Psoas muscle (tissue), 8 donors: ENCODE measurements around the gene CLEC16A. TPM values are rescaled to one million over a fixed set of nuclear protein-coding genes. Genes with fewer than 3 reads are reported as not detected.

Source experiments
- ATAC-seq, 4 donors: fragments of 200-7000 bp; cut with Tn5 transposase; one replicate each; pipeline ENCODE4 v1.9.1; 2020; ENCODE audit warnings: moderate library complexity in 3 of 4, mild to moderate bottlenecking in 2 of 4
- DNase-seq, 2 donors: peaks; one replicate each; pipeline ENCODE4 v3.0.0-alpha.2; 2020
- H3K27ac ChIP-seq: fragments of 200-600 bp; one replicate; pipeline ENCODE4 v1.8.0; 2022
- H3K27me3 ChIP-seq, 3 donors: fragments of 200-600 bp in 1 of 3; one replicate each; pipeline versions ENCODE4 v1.6.1 to v1.8.0; 2013 to 2022; ENCODE audit warnings: low read length in 2 of 3, mild to moderate bottlenecking in 2 of 3, moderate library complexity in 1 of 3; ENCODE audit not compliant: insufficient read depth in 3 of 3
- H3K36me3 ChIP-seq, 2 donors: fragments of 200-600 bp in 1 of 2; one replicate each; pipeline versions ENCODE4 v1.6.1 to v1.8.0; 2013 to 2022; ENCODE audit warnings: low read depth in 1 of 2, mild to moderate bottlenecking in 1 of 2, moderate library complexity in 1 of 2; ENCODE audit not compliant: insufficient read depth in 1 of 2
- H3K4me1 ChIP-seq: fragments of 200-600 bp; one replicate; pipeline ENCODE4 v1.8.0; 2022
- H3K4me3 ChIP-seq: fragments of 200-600 bp; one replicate; pipeline ENCODE4 v1.8.0; 2022; ENCODE audit warnings: mild to moderate bottlenecking
- H3K9me3 ChIP-seq: fragments of 200-600 bp; one replicate; pipeline ENCODE4 v1.8.0; 2022
- WGBS, 3 donors: extraction: QIAGEN DNeasy Blood & Tissue Kit; methylation state at CpG; one replicate each; pipeline versions ENCODE4 v1.1.6 to v1.1.7; 2013; 5-methylcytosine and 5-hydroxymethylcytosine counted together
- intact Hi-C, 2 donors: fragments of 100-400 bp; cut with DNase I; formaldehyde crosslinking; loops; one replicate each; pipeline versions ENCODE4 v1.11.0 to v1.14.2; 2022
- polyA plus RNA-seq, 3 donors: library from polyadenylated mRNA; stranded (reverse); fragments of 200-250 nt; gene quantifications; one replicate each; pipeline ENCODE4 v1.2.3, GENCODE V29; 2013
- total RNA-seq, 4 donors: library from RNA; stranded (reverse); fragmentation: NEBNext Ultra II Directional in 2 of 4; extraction: Animal tissue kit (Norgen Biotek cat#: 25700) in 2 of 4; gene quantifications; one replicate each; pipeline versions ENCODE4 v1.2.1 to v1.2.4, GENCODE V29; 2021 to 2023
- TF ChIP-seq, protein P1 (sequence below): fragments of 200-600 bp; IDR thresholded peaks from one replicate; pipeline ENCODE4 v1.8.0; 2022; ENCODE audit warnings: antibody characterized with exemption
- donor health status: healthy with polysubstance abuse.
- donor health status: DM: no; HTN: no; CAD: no; lungs with moderate emphysema.
- donor health status: Bipolar disorder and iron deficiency.
- donor health status: healthy.
- donor health status: DM: yes; HTN: yes; CAD: no.
- donor health status: DM: no; HTN: no; CAD: no.
- donor health status: DM: no; HTN: no; CAD: no.
- donor health status: DM: yes; HTN: yes; CAD: no.

The CLEC16A gene
- total and polyA plus RNA-seq, 7 donors: 13.1 to 28.1 (median 21.4) TPM

DNA sequence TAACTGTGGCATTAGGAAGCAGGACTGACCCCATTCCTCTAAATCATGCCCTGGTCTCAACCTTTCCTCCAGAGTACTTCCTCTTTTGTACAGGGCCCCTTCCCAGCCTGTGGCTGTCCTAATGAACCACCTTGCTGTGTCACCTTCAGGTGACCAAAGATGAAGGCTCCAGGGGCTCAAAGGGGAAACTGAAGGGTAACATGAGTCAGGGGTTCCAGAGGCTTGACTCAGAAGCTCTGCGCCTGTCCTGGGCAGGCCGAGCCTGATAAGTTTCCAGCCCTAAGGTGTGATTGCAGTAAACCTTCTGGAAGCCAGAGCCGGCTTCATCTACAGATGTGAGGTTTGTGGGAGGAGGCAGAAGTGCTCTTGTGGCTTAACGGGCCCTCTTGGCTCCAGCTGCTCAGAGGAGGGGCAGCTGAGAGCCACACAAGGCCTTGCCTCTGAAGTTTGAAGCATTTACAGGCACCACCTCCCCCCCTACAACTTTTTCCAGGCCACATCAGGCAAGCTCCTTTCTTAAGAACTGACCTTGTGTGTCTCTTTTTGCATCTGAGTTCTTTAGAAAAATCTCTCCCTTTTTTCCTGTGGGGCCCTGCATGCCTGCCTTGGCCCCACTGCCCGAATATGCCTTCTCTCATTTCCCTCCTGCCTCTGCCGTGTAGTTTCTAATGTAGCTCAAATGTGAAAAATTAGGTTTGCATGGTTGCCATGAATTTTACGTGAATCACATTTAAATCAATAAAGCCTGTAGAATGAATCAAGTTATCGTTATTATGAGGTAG lies 149.9 kb downstream of the CLEC16A start:
- Histone ChIP-seq H3K9me3 (no peaks in the 10 kb centered on the region), H3K4me3 (no peak overlapping the region), H3K36me3 (no peaks in the 10 kb centered on the region), H3K4me1 (no peaks in the 10 kb centered on the region), H3K27me3 (no peaks in the 10 kb centered on the region), H3K27ac (no peak overlapping the region)
- DNase-seq: no peak
- intact Hi-C loops: no loop called here
- 78 to 79% (median 79%) methylated on average over 8 of the region's 8 CpGs for WGBS, 3 donors
- TF ChIP-seq, protein P1, sequence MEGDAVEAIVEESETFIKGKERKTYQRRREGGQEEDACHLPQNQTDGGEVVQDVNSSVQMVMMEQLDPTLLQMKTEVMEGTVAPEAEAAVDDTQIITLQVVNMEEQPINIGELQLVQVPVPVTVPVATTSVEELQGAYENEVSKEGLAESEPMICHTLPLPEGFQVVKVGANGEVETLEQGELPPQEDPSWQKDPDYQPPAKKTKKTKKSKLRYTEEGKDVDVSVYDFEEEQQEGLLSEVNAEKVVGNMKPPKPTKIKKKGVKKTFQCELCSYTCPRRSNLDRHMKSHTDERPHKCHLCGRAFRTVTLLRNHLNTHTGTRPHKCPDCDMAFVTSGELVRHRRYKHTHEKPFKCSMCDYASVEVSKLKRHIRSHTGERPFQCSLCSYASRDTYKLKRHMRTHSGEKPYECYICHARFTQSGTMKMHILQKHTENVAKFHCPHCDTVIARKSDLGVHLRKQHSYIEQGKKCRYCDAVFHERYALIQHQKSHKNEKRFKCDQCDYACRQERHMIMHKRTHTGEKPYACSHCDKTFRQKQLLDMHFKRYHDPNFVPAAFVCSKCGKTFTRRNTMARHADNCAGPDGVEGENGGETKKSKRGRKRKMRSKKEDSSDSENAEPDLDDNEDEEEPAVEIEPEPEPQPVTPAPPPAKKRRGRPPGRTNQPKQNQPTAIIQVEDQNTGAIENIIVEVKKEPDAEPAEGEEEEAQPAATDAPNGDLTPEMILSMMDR: no peak
- ATAC-seq: no peak

GRCh38 chr16:11094857-11095565 lies 150.6 kb downstream of the CLEC16A start:
- no peaks in the 10 kb centered on the region for H3K27me3 ChIP-seq
- ATAC-seq (no peak), DNase-seq (no peak)
- no peaks in the 10 kb centered on the region for H3K36me3 ChIP-seq
- no peak overlapping the region for H3K4me3 ChIP-seq
- WGBS, 3 donors: 85 to 96% (median 93%) methylated on average over 10 of the region's 10 CpGs
- intact Hi-C loops: no loop called here
- TF ChIP-seq, protein P1: no peak
- no peak overlapping the region for H3K27ac ChIP-seq
- H3K9me3 ChIP-seq: no peaks in the 10 kb centered on the region
- H3K4me1 ChIP-seq: peaks cover 3% of the 10 kb centered on the region

GRCh38 chr16:11095935-11096334 lies 151.6 kb downstream of the CLEC16A start:
- 99 to 100% (median 99%) methylated on average over 4 of the region's 4 CpGs for WGBS, 3 donors
- intact Hi-C loops: no loop called here

GRCh38 chr16:11097094-11097786 lies 152.9 kb downstream of the CLEC16A start:
- intact Hi-C loops: no loop called here
- H3K36me3 ChIP-seq: no peaks in the 10 kb centered on the region
- no peak for ATAC-seq
- H3K9me3 ChIP-seq: no peaks in the 10 kb centered on the region
- peaks cover 9% of the 10 kb centered on the region for H3K4me1 ChIP-seq
- no peaks in the 10 kb centered on the region for H3K27me3 ChIP-seq
- no peak overlapping the region for H3K27ac ChIP-seq
- H3K4me3 ChIP-seq: no peak overlapping the region
- 64 to 79% (median 69%) methylated on average over 8 of the region's 8 CpGs for WGBS, 3 donors
- TF ChIP-seq, protein P1: no peak
- DNase-seq: no peak

More at GRCh38 chr16:11095935-11096334, 151.6 kb downstream of the CLEC16A start:
- no peaks in the 10 kb centered on the region for H3K27me3 ChIP-seq
- TF ChIP-seq, protein P1: no peak
- no peak overlapping the region for H3K27ac ChIP-seq
- H3K9me3 ChIP-seq: no peaks in the 10 kb centered on the region
- no peaks in the 10 kb centered on the region for H3K36me3 ChIP-seq
- no peak overlapping the region for H3K4me3 ChIP-seq
- ATAC-seq (no peak), DNase-seq (no peak)
- H3K4me1 ChIP-seq: peaks cover 5% of the 10 kb centered on the region
